K562 (cell line): ENCODE results near the gene OR5AN1.

Experiments
- ATF3 ChIP-seq, 2 experiments: fragments of 450-650 bp in 1 of 2; sonication (generic) in 1 of 2; formaldehyde crosslinking in 1 of 2; IDR thresholded peaks in 1 of 2; conservative IDR thresholded peaks in 1 of 2; 2 replicates each; pipeline versions ENCODE4 v1.6.1 to v1.8.1; 2016 to 2023; ENCODE audit warnings: mild to moderate bottlenecking in 2 of 2, moderate library complexity in 2 of 2, inconsistent platforms in 1 of 2, missing genetic modification reagents in 1 of 2
- BRF1 ChIP-seq: IDR thresholded peaks from 3 replicates; pipeline ENCODE4 v1.6.1; 2011; ENCODE audit warnings: borderline replicate concordance, mild to moderate bottlenecking; ENCODE audit not compliant: insufficient read length; ENCODE audit errors: extremely low read depth
- CTCF ChIP-seq, 3 experiments: IDR thresholded peaks in 2 of 3; conservative IDR thresholded peaks in 1 of 3; 2 replicates each; pipeline ENCODE4 v1.5.1; 2011 to 2012; ENCODE audit warnings: low read length in 3 of 3, mild to moderate bottlenecking in 3 of 3, control low read depth in 2 of 3, improper control_type of control experiment in 1 of 3, inconsistent platforms in 1 of 3, low read depth in 1 of 3, mixed read lengths in 1 of 3, moderate library complexity in 1 of 3; ENCODE audit not compliant: insufficient read depth in 2 of 3
- FOS ChIP-seq: IDR thresholded peaks from 3 replicates; pipeline ENCODE4 v1.6.1; 2011; ENCODE audit not compliant: insufficient read length; ENCODE audit errors: extremely low read depth
- MLLT1 ChIP-seq, 2 experiments: fragments of 450-650 bp; IDR thresholded peaks; 2 replicates each; pipeline ENCODE4 v1.6.1; 2016
- NR2C2 ChIP-seq, 2 experiments: fragments of 200-800 bp in 1 of 2; sonication (Bioruptor generic) in 1 of 2; sonication (generic) in 1 of 2; formaldehyde crosslinking in 1 of 2; IDR thresholded peaks; 2 replicates each; pipeline versions ENCODE4 v1.6.1 to v1.8.0; 2016 to 2022; ENCODE audit warnings: mild to moderate bottlenecking in 1 of 2, missing compliant biosample characterization in 1 of 2, missing genetic modification characterization in 1 of 2, missing genetic modification reagents in 1 of 2
- NR3C1 ChIP-seq: sonication (generic); formaldehyde crosslinking; IDR thresholded peaks from 2 replicates; pipeline ENCODE4 v1.8.1; 2022; ENCODE audit warnings: missing genetic modification reagents
- TEAD4 ChIP-seq, 2 experiments: sonication (generic) in 1 of 2; formaldehyde crosslinking in 1 of 2; IDR thresholded peaks; 2 replicates each; pipeline versions ENCODE4 v1.6.1 to v1.8.0; 2012 to 2022; ENCODE audit warnings: borderline replicate concordance in 1 of 2, inconsistent platforms in 1 of 2, low read length in 1 of 2, mild to moderate bottlenecking in 1 of 2, missing genetic modification reagents in 1 of 2
- ZBTB8A ChIP-seq: fragments of 450-650 bp; IDR thresholded peaks from 2 replicates; pipeline ENCODE4 v1.6.1; 2018; ENCODE audit warnings: mild to moderate bottlenecking, moderate library complexity; ENCODE audit not compliant: partially characterized antibody
- ZFX ChIP-seq: sonication (generic); formaldehyde crosslinking; IDR thresholded peaks from 2 replicates; pipeline ENCODE4 v1.8.0; 2022; ENCODE audit warnings: mild to moderate bottlenecking, missing genetic modification reagents, moderate library complexity

GRCh38 chr11:59336176-59336575, 22.5 kb upstream of the OR5AN1 start:
- TF ChIP-seq NR2C2 (CRISPR knock-in tag; IDR thresholded peaks at IDR 0.05): no peak
- TF ChIP-seq NR2C2 (tag; IDR thresholded peaks at IDR 0.05): no peak
- TF ChIP-seq ATF3 (IDR thresholded peaks at IDR 0.05): no peak
- TF ChIP-seq ATF3 (CRISPR knock-in tag; conservative IDR thresholded peaks at IDR 0.05): no peak
- TF ChIP-seq TEAD4 (IDR thresholded peaks at IDR 0.05; ENCODE audit: low read length): no peak
- no peak for TF ChIP-seq TEAD4 (CRISPR knock-in tag; IDR thresholded peaks at IDR 0.05; ENCODE audit: borderline replicate concordance)
- no peak for TF ChIP-seq NR3C1 (CRISPR knock-in tag)
- TF ChIP-seq FOS: no peak
- TF ChIP-seq CTCF (IDR thresholded peaks at IDR 0.05 in 2 of 3, conservative IDR thresholded peaks at IDR 0.05 in 1 of 3; ENCODE audit: insufficient read depth in 2 of 3, low read depth in 1 of 3, low read length in 3 of 3): no peak
- TF ChIP-seq ZBTB8A: no peak
- no peak for TF ChIP-seq ZFX
- no peak for TF ChIP-seq MLLT1 (IDR thresholded peaks at IDR 0.05)
- no peak for TF ChIP-seq BRF1
